GOT3 (cell line): Measurements from ENCODE around the gene SPPL3.

ENCODE experiments used
- DNase-seq: peaks from one replicate; lab custom pipeline; 2025; ENCODE audit warnings: mixed read lengths; lab: John Stamatoyannopoulos, UW

The SPPL3 gene

DNA sequence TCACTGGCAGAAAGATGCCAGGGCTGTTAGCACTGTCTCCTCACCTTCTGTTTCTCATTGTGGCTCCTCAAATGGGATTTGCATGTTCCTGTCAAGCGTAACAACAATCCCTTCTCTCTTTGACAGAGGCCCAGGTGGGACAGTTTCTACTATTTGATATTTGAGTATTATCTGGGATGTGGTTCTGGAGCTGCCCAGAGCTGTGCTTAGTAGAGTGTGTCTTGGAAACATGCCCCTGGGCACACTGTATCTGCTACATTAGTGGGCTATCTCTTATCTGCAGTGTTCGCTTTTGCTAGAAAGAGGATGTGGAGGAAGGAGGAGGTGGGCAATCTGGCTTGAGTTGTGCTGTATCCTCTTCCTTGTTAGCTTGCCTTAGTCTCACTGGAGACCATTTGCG lies 182.3 kb downstream of the SPPL3 start:
- DNase-seq = no peak

GRCh38 chr12:120720987-120721801 lies 183.0 kb downstream of the SPPL3 start:
- DNase-seq = no peak

DNA sequence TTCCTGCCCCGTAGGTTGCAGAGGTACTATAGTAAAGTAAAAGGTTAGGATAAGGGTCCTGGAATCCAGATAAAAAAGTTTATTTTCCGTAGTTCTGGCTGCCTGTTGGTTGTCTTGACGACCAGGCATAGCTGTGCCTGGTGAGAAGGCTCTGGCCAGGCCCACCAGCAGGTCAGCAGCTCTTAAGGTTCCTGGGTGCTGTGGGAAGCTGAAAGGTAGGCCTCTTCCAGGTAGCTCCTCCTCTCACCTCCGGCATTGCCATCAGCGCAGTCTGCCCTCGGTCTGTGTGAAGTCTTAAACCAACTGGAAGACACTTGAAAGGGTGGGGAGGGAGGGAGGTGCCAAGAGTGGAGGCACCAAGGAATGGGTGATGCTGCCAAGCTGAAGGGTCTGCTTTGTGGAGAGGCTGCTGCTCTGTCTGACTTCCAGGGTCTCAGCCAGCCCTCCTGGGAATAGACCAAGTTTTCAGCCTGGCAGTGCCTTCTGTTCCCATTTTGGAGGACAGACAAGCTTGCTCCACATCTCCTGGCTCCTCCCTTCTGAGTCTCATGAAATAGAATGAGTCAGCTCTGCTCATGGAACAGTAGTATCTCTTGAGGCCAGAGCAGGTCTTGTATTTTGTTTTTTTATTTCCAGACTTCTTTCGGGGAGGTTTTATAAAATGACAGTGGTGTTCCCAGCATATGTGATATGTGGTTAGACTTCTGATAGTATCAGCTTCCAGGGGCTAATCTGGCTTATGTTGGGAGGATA lies 183.7 kb downstream of the SPPL3 start:
- no peak for DNase-seq

GRCh38 chr12:120719496-120720233 lies 184.5 kb downstream of the SPPL3 start:
- DNase-seq = no peak

DNA sequence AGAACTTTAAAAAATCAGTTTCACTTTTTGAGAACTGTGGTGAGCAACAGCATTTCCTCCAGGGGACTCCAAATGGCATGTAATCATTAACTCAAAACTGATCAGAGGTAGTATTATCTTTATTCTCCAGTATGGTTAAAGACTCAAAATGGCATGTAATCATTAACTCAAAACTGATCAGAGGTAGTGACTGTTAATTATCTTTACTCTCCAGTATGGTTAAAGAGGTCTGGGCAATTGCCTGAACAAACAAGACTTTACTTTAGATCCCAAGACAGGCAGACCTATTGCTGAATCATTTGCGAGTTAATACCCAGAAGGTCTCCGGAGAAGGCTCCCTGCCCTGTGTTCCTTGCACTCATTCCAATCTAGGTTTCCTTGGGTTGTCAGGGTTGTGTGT lies 185.1 kb downstream of the SPPL3 start:
- DNase-seq = no peak

DNA sequence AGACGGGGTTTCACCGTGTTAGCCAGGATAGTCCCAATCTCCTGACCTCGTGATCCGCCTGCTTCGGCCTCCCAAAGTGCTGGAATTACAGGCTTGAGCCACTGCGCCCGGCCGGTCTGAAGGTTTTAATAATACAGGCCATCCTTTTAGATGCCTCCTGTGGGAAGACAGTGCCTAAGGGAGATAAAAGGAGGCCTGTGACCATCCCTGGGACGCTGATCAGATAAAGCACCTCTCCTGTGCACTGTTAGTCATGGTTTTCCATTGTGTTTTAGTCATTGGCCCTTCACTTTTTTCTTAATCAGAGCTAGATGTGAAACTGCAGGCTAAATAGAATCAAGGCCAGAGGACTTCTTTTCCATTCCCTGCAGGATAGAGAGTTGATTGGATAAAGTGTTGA lies 186.1 kb downstream of the SPPL3 start:
- no peak for DNase-seq

GRCh38 chr12:120713861-120714482 lies 190.2 kb downstream of the SPPL3 start:
- no peak for DNase-seq

- no peak for DNase-seq
These were observed 191.5 kb downstream of the SPPL3 start for GRCh38 chr12:120712610-120713009.
